ENCODE measurements around the gene EPM2AIP1.
"Not testable (repeated sequence)": the region's sequence is repeated elsewhere in the genome, so short reads cannot be mapped to it uniquely, and the experiment has no call there.

Gene EPM2AIP1

GRCh38 chr3:36964331-36964730 lies 28.6 kb downstream of the EPM2AIP1 start:
- TF ChIP-seq CTCF (IDR thresholded peaks at IDR 0.05; ENCODE audit: borderline replicate concordance, insufficient read depth, low read depth, low read length), result no peak
- H3K4me3 ChIP-seq (ENCODE audit: low read depth, low read length), result no peak overlapping the region

GRCh38 chr3:36963008-36963407 lies 29.9 kb downstream of the EPM2AIP1 start:
- not testable (repeated sequence) for H3K4me3 ChIP-seq (ENCODE audit: low read depth, low read length)

GRCh38 chr3:36960502-36960901 lies 32.4 kb downstream of the EPM2AIP1 start:
- H3K4me3 ChIP-seq (ENCODE audit: low read depth, low read length), result no peak overlapping the region
- TF ChIP-seq CTCF (IDR thresholded peaks at IDR 0.05; ENCODE audit: borderline replicate concordance, insufficient read depth, low read depth, low read length), result 0 out of 2 replicates have a peak, but pooled peaks have one; percentile 4

GRCh38 chr3:36959821-36960220 lies 33.1 kb downstream of the EPM2AIP1 start:
- no peak for TF ChIP-seq CTCF (IDR thresholded peaks at IDR 0.05; ENCODE audit: borderline replicate concordance, insufficient read depth, low read depth, low read length)
- no peak overlapping the region for H3K4me3 ChIP-seq (ENCODE audit: low read depth, low read length)

GRCh38 chr3:36957862-36958686 lies 34.9 kb downstream of the EPM2AIP1 start:
- no peak overlapping the region for H3K4me3 ChIP-seq (ENCODE audit: low read depth, low read length)
- no peak for TF ChIP-seq CTCF (IDR thresholded peaks at IDR 0.05; ENCODE audit: borderline replicate concordance, insufficient read depth, low read depth, low read length)

- H3K4me3 ChIP-seq (ENCODE audit: low read depth, low read length), result no peak overlapping the region
- peak; percentile 22; the same call in 1 of the 2 replicates for TF ChIP-seq CTCF (IDR thresholded peaks at IDR 0.05; ENCODE audit: borderline replicate concordance, insufficient read depth, low read depth, low read length)
Measured at GRCh38 chr3:36957063-36957462, 35.9 kb downstream of the EPM2AIP1 start.

GRCh38 chr3:36956155-36956554 lies 36.8 kb downstream of the EPM2AIP1 start:
- H3K4me3 ChIP-seq (ENCODE audit: low read depth, low read length), result no peak overlapping the region
- TF ChIP-seq CTCF (IDR thresholded peaks at IDR 0.05; ENCODE audit: borderline replicate concordance, insufficient read depth, low read depth, low read length), result no peak

Measured in GM12875 (cell line).